OCI-LY7 (cell line): Measurements from ENCODE around the gene RGS10. TPM values are rescaled to one million over a fixed set of nuclear protein-coding genes. Genes with fewer than 3 reads are reported as not detected.
A peak's percentile ranks its signal among the peaks of the same experiment; 100 is the strongest.

Source experiments
- BruUV-seq: library from RNA; stranded (reverse); fragments of 400-500 nt; replicated peaks from 2 replicates; lab custom pipeline; 2021; lab: Mats Ljungman, UMichigan
- CTCF ChIA-PET: fragments of 300-600 bp; sonication (Branson Sonifier 250); formaldehyde crosslinking; loops from one replicate; lab custom pipeline; 2022; ENCODE audit warnings: antibody characterized with exemption; ENCODE audit not compliant: unreplicated experiment; lab: Charles Lee
- POLR2A ChIA-PET: fragments of 300-600 bp; sonication (Branson Sonifier 250); formaldehyde crosslinking; loops from one replicate; lab custom pipeline; 2022; ENCODE audit warnings: antibody characterized with exemption; lab: Charles Lee
- DNase-seq: peaks from one replicate; pipeline ENCODE4 v3.0.0-alpha.2; 2015; ENCODE audit warnings: low spot score
- H2AFZ ChIP-seq: fragments of 200-600 bp; sonication (generic), shearing (Covaris generic); 2 replicates; pipeline ENCODE4 v1.6.1; 2014; ENCODE audit warnings: mild to moderate bottlenecking, antibody characterized with exemption, low read length, moderate library complexity
- H3K27ac ChIP-seq: fragments of 200-600 bp; sonication (generic); 2 replicates; pipeline ENCODE4 v1.5.1; 2014; ENCODE audit warnings: mixed run types, low read depth, mild to moderate bottlenecking, moderate library complexity, low read length, inconsistent platforms; ENCODE audit not compliant: poor library complexity, severe bottlenecking
- H3K36me3 ChIP-seq: fragments of 200-600 bp; sonication (generic); 2 replicates; pipeline ENCODE4 v1.6.1; 2014; ENCODE audit warnings: mild to moderate bottlenecking, antibody characterized with exemption, low read length, moderate library complexity, mixed read lengths; ENCODE audit not compliant: insufficient read depth
- H3K4me1 ChIP-seq: fragments of 200-600 bp; sonication (generic); 2 replicates; pipeline ENCODE4 v1.5.1; 2014; ENCODE audit warnings: mild to moderate bottlenecking, low read length; ENCODE audit not compliant: insufficient read depth, poor library complexity, severe bottlenecking
- H3K4me2 ChIP-seq: fragments of 200-600 bp; sonication (generic); 2 replicates; pipeline ENCODE4 v1.6.1; 2014; ENCODE audit warnings: mild to moderate bottlenecking, low read length
- H3K4me3 ChIP-seq: fragments of 200-600 bp; sonication (generic); 2 replicates; pipeline ENCODE4 v1.5.1; 2014; ENCODE audit warnings: mild to moderate bottlenecking, low read depth, low read length; ENCODE audit not compliant: poor library complexity, severe bottlenecking
- H3K79me2 ChIP-seq: fragments of 200-600 bp; sonication (generic); 2 replicates; pipeline ENCODE4 v1.6.1; 2016; ENCODE audit warnings: low read depth, mild to moderate bottlenecking, low read length, moderate library complexity, mixed read lengths; ENCODE audit not compliant: insufficient read depth
- H3K9me2 ChIP-seq: fragments of 200-600 bp; sonication (generic); 2 replicates; pipeline ENCODE4 v1.6.1; 2016; ENCODE audit warnings: mild to moderate bottlenecking, low read length, mixed read lengths; ENCODE audit not compliant: insufficient read depth
- H3K9me3 ChIP-seq: fragments of 200-600 bp; sonication (generic); 2 replicates; pipeline ENCODE4 v1.6.1; 2014; ENCODE audit warnings: mild to moderate bottlenecking, mixed run types, low read length, mixed read lengths
- H4K20me1 ChIP-seq: fragments of 200-600 bp; sonication (generic); 2 replicates; pipeline ENCODE4 v1.6.1; 2014; ENCODE audit warnings: mild to moderate bottlenecking, antibody characterized with exemption, low read length, moderate library complexity, mixed read lengths; ENCODE audit not compliant: insufficient read depth
- CTCF ChIP-seq: fragments of 200-600 bp; sonication (generic); conservative IDR thresholded peaks from 2 replicates; pipeline ENCODE4 v1.5.1; 2014; ENCODE audit warnings: mild to moderate bottlenecking, antibody characterized with exemption, low read length, moderate library complexity, mixed read lengths
- EZH2phosphoT487 ChIP-seq: fragments of 200-600 bp; sonication (generic); IDR thresholded peaks from 2 replicates; pipeline ENCODE4 v1.6.1; 2018; ENCODE audit warnings: low read depth, borderline replicate concordance, mild to moderate bottlenecking, mixed run types, antibody characterized with exemption, low read length, moderate library complexity, mixed read lengths
- intact Hi-C: fragments of 100-400 bp; cut with micrococcal nuclease; formaldehyde crosslinking; loops from one replicate; pipeline ENCODE4 v1.10.0; 2022; ENCODE audit not compliant: unreplicated experiment
- total RNA-seq, 2 experiments: library from RNA; depleted of rRNA in 1 of 2; stranded (reverse); fragments of >200 nt in 1 of 2; shearing (Covaris generic) in 1 of 2; gene quantifications; 2 replicates each; pipeline ENCODE4 v1.2.3, GENCODE V29; 2014 to 2022

Gene RGS10
- total RNA-seq, 2 experiments from 2014 or later, result 22.5 to 45.2 TPM

GRCh38 chr10:119578355-119578754 lies 35.8 kb upstream of the RGS10 start:
- no peak overlapping the region for H3K27ac ChIP-seq
- CTCF ChIA-PET, result interaction anchor here (0.6 kb wide), 1 partner anchor 91 kb away, joined by 3 read pairs; no protein-coding TSS in a partner anchor

GRCh38 chr10:119575991-119576390 lies 33.5 kb upstream of the RGS10 start:
- intact Hi-C loops, result no loop called here
- ChIA-PET POLR2A (interaction anchor here (0.9 to 1.5 kb wide), 3 partner anchors 32 to 412 kb away, joined by 3 read pairs; no protein-coding TSS in a partner anchor), CTCF (no interaction called here)
- Histone ChIP-seq H3K27ac (no peak overlapping the region), H3K9me3 (no peaks in the 10 kb centered on the region), H3K9me2 (no peaks in the 10 kb centered on the region), H2AFZ (no peak overlapping the region), H3K4me2 (no peak overlapping the region), H3K79me2 (peaks cover 4% of the 10 kb centered on the region; the same call in 1 of the 2 replicates), H3K36me3 (peaks cover 95% of the 10 kb centered on the region), H3K4me1 (no peaks in the 10 kb centered on the region), H3K4me3 (no peak overlapping the region), H4K20me1 (no peaks in the 10 kb centered on the region)
- DNase-seq, result no peak
- TF ChIP-seq CTCF, result no peak
- TF ChIP-seq EZH2phosphoT487, result no peak
- BruUV-seq, result TSS peak; percentile 17

More at GRCh38 chr10:119578355-119578754, 35.8 kb upstream of the RGS10 start:
- no TSS peak for BruUV-seq
- peaks cover 28% of the 10 kb centered on the region for H3K79me2 ChIP-seq
- intact Hi-C loops, result no loop called here
- no peak overlapping the region for H2AFZ ChIP-seq
- no peak overlapping the region for H3K4me2 ChIP-seq
- TF ChIP-seq EZH2phosphoT487, result no peak
- no peak for TF ChIP-seq CTCF
- H3K9me2 ChIP-seq, result no peaks in the 10 kb centered on the region
- DNase-seq, result no peak
- POLR2A ChIA-PET, result interaction anchor here (0.8 to 1.4 kb wide), 3 partner anchors 10 to 14 kb away, joined by 3 to 4 read pairs (median 4); no protein-coding TSS in a partner anchor
- H3K9me3 ChIP-seq, result no peaks in the 10 kb centered on the region
- H3K4me3 ChIP-seq, result no peak overlapping the region
- no peaks in the 10 kb centered on the region for H3K4me1 ChIP-seq
- peaks cover 99% of the 10 kb centered on the region for H3K36me3 ChIP-seq
- 0 out of 2 replicates have a peak, but pooled peaks cover 4% of the 10 kb centered on the region for H4K20me1 ChIP-seq

GRCh38 chr10:119575506-119575905 lies 33.0 kb upstream of the RGS10 start:
- Histone ChIP-seq H3K36me3 (peaks cover 90% of the 10 kb centered on the region), H3K9me3 (no peaks in the 10 kb centered on the region), H3K4me3 (no peak overlapping the region), H3K79me2 (no peaks in the 10 kb centered on the region), H2AFZ (no peak overlapping the region), H3K9me2 (no peaks in the 10 kb centered on the region), H4K20me1 (no peaks in the 10 kb centered on the region), H3K27ac (no peak overlapping the region), H3K4me1 (no peaks in the 10 kb centered on the region), H3K4me2 (no peak overlapping the region)
- POLR2A ChIA-PET, result interaction anchor here (0.9 kb wide), 1 partner anchor 411 kb away, joined by 3 read pairs; no protein-coding TSS in a partner anchor
- DNase-seq, result no peak
- CTCF ChIA-PET, result no interaction called here
- TF ChIP-seq EZH2phosphoT487 (no peak), CTCF (no peak)
- no TSS peak for BruUV-seq
- intact Hi-C loops, result no loop called here
